ENCODE data around the gene PAK1. TPM values are rescaled to one million over a fixed set of nuclear protein-coding genes. Genes with fewer than 3 reads are reported as not detected.

Gene PAK1
- total RNA-seq, 1 donor from 2014 or later = 7.7 TPM

GRCh38 chr11:77517226-77517625 lies 43.3 kb upstream of the PAK1 start:
- DNase-seq = no peak
- H3K27ac ChIP-seq (replicated peaks) = no peak overlapping the region
- H3K36me3 ChIP-seq = no peaks in the 10 kb centered on the region
- H3K4me3 ChIP-seq = no peak overlapping the region
- H3K9me3 ChIP-seq (replicated peaks) = no peaks in the 10 kb centered on the region
- TF ChIP-seq CTCF (IDR thresholded peaks at IDR 0.05; ENCODE audit: borderline replicate concordance) = no peak
- intact Hi-C loops (cut with micrococcal nuclease) = no loop called here
- H3K27me3 ChIP-seq (ENCODE audit: low read depth) = peaks cover 3% of the 10 kb centered on the region
- no peaks in the 10 kb centered on the region for H3K4me1 ChIP-seq

GRCh38 chr11:77515483-77515882 lies 41.6 kb upstream of the PAK1 start:
- intact Hi-C loops (cut with micrococcal nuclease) = no loop called here
- peaks cover 7% of the 10 kb centered on the region for H3K27me3 ChIP-seq (ENCODE audit: low read depth)
- H3K27ac ChIP-seq (replicated peaks) = no peak overlapping the region
- H3K9me3 ChIP-seq (replicated peaks) = no peaks in the 10 kb centered on the region
- DNase-seq = no peak
- no peak for TF ChIP-seq CTCF (IDR thresholded peaks at IDR 0.05; ENCODE audit: borderline replicate concordance)
- no peaks in the 10 kb centered on the region for H3K4me1 ChIP-seq
- no peaks in the 10 kb centered on the region for H3K36me3 ChIP-seq
- H3K4me3 ChIP-seq = no peak overlapping the region

GRCh38 chr11:77515063-77515462 lies 41.2 kb upstream of the PAK1 start:
- no peak overlapping the region for H3K27ac ChIP-seq (replicated peaks)
- no peak overlapping the region for H3K4me3 ChIP-seq
- H3K4me1 ChIP-seq = no peaks in the 10 kb centered on the region
- H3K27me3 ChIP-seq (ENCODE audit: low read depth) = peaks cover 7% of the 10 kb centered on the region
- TF ChIP-seq CTCF (IDR thresholded peaks at IDR 0.05; ENCODE audit: borderline replicate concordance) = no peak
- no peaks in the 10 kb centered on the region for H3K9me3 ChIP-seq (replicated peaks)
- H3K36me3 ChIP-seq = no peaks in the 10 kb centered on the region
- no peak for DNase-seq
- intact Hi-C loops (cut with micrococcal nuclease) = no loop called here

GRCh38 chr11:77512092-77512491 lies 38.2 kb upstream of the PAK1 start:
- H3K27me3 ChIP-seq (ENCODE audit: low read depth) = peaks cover 7% of the 10 kb centered on the region
- no peaks in the 10 kb centered on the region for H3K36me3 ChIP-seq
- DNase-seq = no peak
- H3K4me3 ChIP-seq = no peak overlapping the region
- H3K4me1 ChIP-seq = no peaks in the 10 kb centered on the region
- H3K27ac ChIP-seq (replicated peaks) = no peak overlapping the region
- TF ChIP-seq CTCF (IDR thresholded peaks at IDR 0.05; ENCODE audit: borderline replicate concordance) = no peak
- intact Hi-C loops (cut with micrococcal nuclease) = no loop called here
- H3K9me3 ChIP-seq (replicated peaks) = no peaks in the 10 kb centered on the region

GRCh38 chr11:77510851-77511250 lies 37.0 kb upstream of the PAK1 start:
- no peak for DNase-seq
- TF ChIP-seq CTCF (IDR thresholded peaks at IDR 0.05; ENCODE audit: borderline replicate concordance) = no peak
- Histone ChIP-seq H3K36me3 (no peaks in the 10 kb centered on the region), H3K27ac (replicated peaks) (no peak overlapping the region), H3K4me3 (no peak overlapping the region), H3K27me3 (ENCODE audit: low read depth) (peaks cover 3% of the 10 kb centered on the region), H3K4me1 (no peaks in the 10 kb centered on the region), H3K9me3 (replicated peaks) (no peaks in the 10 kb centered on the region)
- intact Hi-C loops (cut with micrococcal nuclease) = no loop called here

GRCh38 chr11:77510095-77510494 lies 36.2 kb upstream of the PAK1 start:
- Histone ChIP-seq H3K27me3 (ENCODE audit: low read depth) (peaks cover 3% of the 10 kb centered on the region), H3K4me1 (no peaks in the 10 kb centered on the region), H3K4me3 (no peak overlapping the region), H3K36me3 (no peaks in the 10 kb centered on the region), H3K27ac (replicated peaks) (no peak overlapping the region), H3K9me3 (replicated peaks) (no peaks in the 10 kb centered on the region)
- no peak for TF ChIP-seq CTCF (IDR thresholded peaks at IDR 0.05; ENCODE audit: borderline replicate concordance)
- intact Hi-C loops (cut with micrococcal nuclease) = no loop called here
- no peak for DNase-seq

Measured in left ventricle myocardium inferior (tissue), 1 donor.